HepG2 (cell line): ENCODE data around the gene MAT2A. TPM values are rescaled to one million over a fixed set of nuclear protein-coding genes. Genes with fewer than 3 reads are reported as not detected.

Source experiments
- ATAC-seq: fragments of 200-7000 bp; cut with Tn5 transposase; 3 replicates; pipeline ENCODE4 v1.9.1; 2020; ENCODE audit warnings: mild to moderate bottlenecking, moderate library complexity
- BruUV-seq: library from RNA; stranded (reverse); fragments of 400-500 nt; replicated peaks from 2 replicates; lab custom pipeline; 2021; lab: Mats Ljungman, UMichigan
- CTCF ChIA-PET: fragments of 300-600 bp; formaldehyde crosslinking; extraction: SDS; loops from one replicate; lab custom pipeline; 2021; ENCODE audit warnings: low total read pairs, inconsistent platforms, low intra/inter-chr PET ratio; lab: Yijun Ruan, JAX
- POLR2A ChIA-PET: fragments of 350-600 bp; sonication (Branson Sonifier 250); formaldehyde crosslinking; loops from one replicate; lab custom pipeline; 2020; ENCODE audit warnings: antibody characterized with exemption, inconsistent platforms; lab: Yijun Ruan, JAX
- DNase-seq: peaks from one replicate; pipeline ENCODE4 v3.0.0-alpha.2; 2015; ENCODE audit warnings: low spot score
- FAIRE-seq: peaks from 3 replicates; lab custom pipeline; 2011; peaks lifted over from hg19 to GRCh38; lab: Jason Lieb, UNC
- H2AFZ ChIP-seq: one replicate; pipeline ENCODE4 v1.6.1; 2011; ENCODE audit warnings: low read length, inconsistent platforms
- H3K27ac ChIP-seq: fragments of 300-600 bp; 3 replicates; pipeline ENCODE4 v1.8.0; 2011; ENCODE audit warnings: mixed run types, mild to moderate bottlenecking, mixed read lengths, low read length, inconsistent platforms; ENCODE audit not compliant: insufficient read depth; ENCODE audit errors: extremely low read length
- H3K27me3 ChIP-seq, 2 experiments: fragments of 200-600 bp in 1 of 2; 2 replicates in 1 of 2; 3 replicates in 1 of 2; pipeline versions ENCODE4 v1.6.0 to v1.8.0; 2011; ENCODE audit warnings: low read length in 2 of 2, mild to moderate bottlenecking in 2 of 2, moderate library complexity in 2 of 2, inconsistent platforms in 1 of 2; ENCODE audit not compliant: insufficient read depth in 2 of 2, control insufficient read depth in 1 of 2
- H3K36me3 ChIP-seq, 2 experiments: fragments of 200-600 bp in 1 of 2; replicated peaks in 1 of 2; 2 replicates in 1 of 2; 3 replicates in 1 of 2; pipeline versions ENCODE4 v1.5.1 to v1.8.0; 2011; ENCODE audit warnings: low read length in 2 of 2, inconsistent platforms in 1 of 2; ENCODE audit not compliant: insufficient read depth in 2 of 2, control insufficient read depth in 1 of 2
- H3K4me1 ChIP-seq: 2 replicates; pipeline ENCODE4 v1.5.1; 2012; ENCODE audit warnings: low read length, inconsistent platforms; ENCODE audit not compliant: insufficient read depth
- H3K4me2 ChIP-seq: 2 replicates; pipeline ENCODE4 v1.6.0; 2011; ENCODE audit warnings: low read depth, low read length, inconsistent platforms
- H3K4me3 ChIP-seq, 3 experiments: fragments of 200-600 bp in 1 of 3; sonication (generic), shearing (Covaris generic) in 1 of 3; replicated peaks in 1 of 3; 2 replicates each; pipeline ENCODE4 v1.5.1; 2011 to 2016; ENCODE audit warnings: low read length in 3 of 3, inconsistent platforms in 2 of 3, low read depth in 2 of 3, mild to moderate bottlenecking in 2 of 3, control low read depth in 1 of 3, mixed read lengths in 1 of 3; ENCODE audit not compliant: insufficient read depth in 1 of 3
- H3K79me2 ChIP-seq: one replicate; pipeline ENCODE4 v1.6.1; 2011; ENCODE audit warnings: low read length, inconsistent platforms; ENCODE audit not compliant: insufficient read depth
- H3K9ac ChIP-seq: 2 replicates; pipeline ENCODE4 v1.6.0; 2011; ENCODE audit warnings: mild to moderate bottlenecking, low read depth, low read length, inconsistent platforms; ENCODE audit not compliant: insufficient read depth
- H3K9me3 ChIP-seq: 2 replicates; pipeline ENCODE4 v1.5.1; 2012; ENCODE audit warnings: mild to moderate bottlenecking, low read length
- H4K20me1 ChIP-seq: 2 replicates; pipeline ENCODE4 v1.6.0; 2011; ENCODE audit warnings: inconsistent platforms, mild to moderate bottlenecking, low read length, moderate library complexity; ENCODE audit not compliant: insufficient read depth
- AHR ChIP-seq: IDR thresholded peaks from 2 replicates; pipeline ENCODE4 v1.6.1; 2018; ENCODE audit warnings: missing genetic modification reagents, missing compliant biosample characterization
- ATRX ChIP-seq: sonication (generic); formaldehyde crosslinking; IDR thresholded peaks from 2 replicates; pipeline ENCODE4 v1.4.0; 2020; ENCODE audit warnings: missing genetic modification reagents, borderline replicate concordance
- CREB1 ChIP-seq, 2 experiments: fragments of 450-650 bp in 1 of 2; IDR thresholded peaks; 2 replicates each; pipeline ENCODE4 v1.6.1; 2016 to 2017; ENCODE audit warnings: control low read depth in 1 of 2, mild to moderate bottlenecking in 1 of 2, missing compliant biosample characterization in 1 of 2, missing genetic modification characterization in 1 of 2
- ETV6 ChIP-seq: sonication (generic); formaldehyde crosslinking; conservative IDR thresholded peaks from 2 replicates; pipeline ENCODE4 v1.4.0; 2020; ENCODE audit warnings: missing genetic modification reagents
- FLYWCH1 ChIP-seq: sonication (generic); formaldehyde crosslinking; IDR thresholded peaks from 2 replicates; pipeline ENCODE4 v1.8.1; 2023; ENCODE audit warnings: mild to moderate bottlenecking, missing genetic modification reagents
- FOXO1 ChIP-seq: sonication (generic); formaldehyde crosslinking; IDR thresholded peaks from 2 replicates; pipeline ENCODE4 v1.4.0; 2020; ENCODE audit warnings: missing genetic modification reagents
- FOXP1 ChIP-seq, 2 experiments: fragments of 450-650 bp in 1 of 2; IDR thresholded peaks; 2 replicates each; pipeline ENCODE4 v1.6.1; 2017 to 2018; ENCODE audit warnings: antibody characterized with exemption in 1 of 2
- HBP1 ChIP-seq: IDR thresholded peaks from 2 replicates; pipeline ENCODE4 v1.6.1; 2016; ENCODE audit warnings: low read depth, control low read depth
- IRF1 ChIP-seq: sonication (generic); formaldehyde crosslinking; IDR thresholded peaks from 2 replicates; pipeline ENCODE4 v1.4.0; 2020; ENCODE audit warnings: low read depth, mild to moderate bottlenecking, missing genetic modification reagents
- KDM3A ChIP-seq: IDR thresholded peaks from 2 replicates; pipeline ENCODE4 v1.6.1; 2018; ENCODE audit warnings: low read depth, missing compliant biosample characterization
- MAFG ChIP-seq: sonication (generic); formaldehyde crosslinking; IDR thresholded peaks from 2 replicates; pipeline ENCODE4 v1.5.1; 2020; ENCODE audit warnings: mild to moderate bottlenecking, missing genetic modification reagents
- PCBP1 ChIP-seq: fragments of 200-400 bp; formaldehyde crosslinking; IDR thresholded peaks from 2 replicates; pipeline ENCODE4 v1.6.1; 2017; ENCODE audit warnings: mild to moderate bottlenecking, low read depth, low read length, borderline replicate concordance
- PITX1 ChIP-seq: sonication (generic); formaldehyde crosslinking; IDR thresholded peaks from 2 replicates; pipeline ENCODE4 v1.5.1; 2020; ENCODE audit warnings: mild to moderate bottlenecking, missing genetic modification reagents
- THAP7 ChIP-seq: sonication (generic); formaldehyde crosslinking; IDR thresholded peaks from 2 replicates; pipeline ENCODE4 v1.8.1; 2023; ENCODE audit warnings: mild to moderate bottlenecking, missing genetic modification reagents
- ZBTB42 ChIP-seq: sonication (generic); formaldehyde crosslinking; IDR thresholded peaks from 2 replicates; pipeline ENCODE4 v1.5.0; 2020; ENCODE audit warnings: mild to moderate bottlenecking, missing genetic modification reagents
- ZFP36L2 ChIP-seq: sonication (generic); formaldehyde crosslinking; IDR thresholded peaks from 2 replicates; pipeline ENCODE4 v1.4.0; 2020; ENCODE audit warnings: missing genetic modification reagents
- ZNF317 ChIP-seq: sonication (generic); formaldehyde crosslinking; IDR thresholded peaks from 2 replicates; pipeline ENCODE4 v1.5.0; 2020; ENCODE audit warnings: mild to moderate bottlenecking, missing genetic modification reagents
- ZNF704 ChIP-seq: sonication (generic); formaldehyde crosslinking; IDR thresholded peaks from 2 replicates; pipeline ENCODE4 v1.8.1; 2023; ENCODE audit warnings: mild to moderate bottlenecking, inconsistent platforms, moderate library complexity, missing genetic modification reagents, borderline replicate concordance
- ZNF749 ChIP-seq: sonication (generic); formaldehyde crosslinking; IDR thresholded peaks from 2 replicates; pipeline ENCODE4 v1.8.0; 2022; ENCODE audit warnings: mild to moderate bottlenecking, missing genetic modification reagents, moderate library complexity, borderline replicate concordance
- ZNF839 ChIP-seq: sonication (generic); formaldehyde crosslinking; IDR thresholded peaks from 2 replicates; pipeline ENCODE4 v1.4.0; 2020; ENCODE audit warnings: missing genetic modification reagents, mild to moderate bottlenecking, borderline replicate concordance
- ZNF879 ChIP-seq: sonication (generic); formaldehyde crosslinking; IDR thresholded peaks from 2 replicates; pipeline ENCODE4 v1.8.1; 2023; ENCODE audit warnings: missing genetic modification reagents
- WGBS: methylation state at CpG from one replicate; pipeline ENCODE4 v1.1.6; 2017; ENCODE audit warnings: low lambda C conversion rate; 5-methylcytosine and 5-hydroxymethylcytosine counted together
- in situ Hi-C: cut with HindIII; loops from 2 replicates; pipeline ENCODE4 v1.10.0; 2017; ENCODE audit warnings: low pct_unique_long_range_greater_than_20kb; ENCODE audit not compliant: extremely low pct_ligation_motif_present
- intact Hi-C: fragments of 100-400 bp; cut with micrococcal nuclease; formaldehyde crosslinking; loops from one replicate; pipeline ENCODE4 v1.10.0; 2022; ENCODE audit not compliant: unreplicated experiment
- polyA plus RNA-seq, 8 experiments: library from polyadenylated mRNA; depleted of rRNA in 3 of 8; stranded (reverse) in 7 of 8; unstranded in 1 of 8; fragments of >200 nt; fragmentation: Illumina TruSeq in 4 of 8; extraction: Trizol in 4 of 8; gene quantifications; 2 replicates each; pipeline versions ENCODE4 v1.2.1 to v1.2.3, GENCODE V29; 2011 to 2016; ENCODE audit warnings: low read depth in 4 of 8, missing spikeins in 1 of 8, mixed read lengths in 1 of 8; ENCODE audit not compliant: insufficient read depth in 1 of 8
- total RNA-seq, 5 experiments: library from RNA; depleted of rRNA; stranded (reverse); fragments of >200 nt; fragmentation: Illumina TruSeq; extraction: Trizol; gene quantifications; 2 replicates each; pipeline ENCODE4 v1.2.3, GENCODE V29; 2016; ENCODE audit warnings: low read depth in 1 of 5

The MAT2A gene
- total and polyA plus RNA-seq, 2 of the 13 experiments (the other 11 are each of a cell fraction or from before 2014, with no cell fraction given), result 155 to 331 TPM

- peaks cover 55% of the 10 kb centered on the region for H3K4me1 ChIP-seq
- TSS peak; percentile 45 for BruUV-seq
- H4K20me1 ChIP-seq, result peaks cover 6% of the 10 kb centered on the region; the same call in 1 of the 2 replicates
- peaks cover 7 to 30% of the 10 kb centered on the region in 2 experiments for H3K36me3 ChIP-seq
- H3K27ac ChIP-seq, result peak overlapping the region; percentile 91
- FAIRE-seq, result no peak
- in situ Hi-C loops, result no loop called here
- peak overlapping the region; percentile 84 to 98 (median 91) for H3K4me3 ChIP-seq
- no peaks in the 10 kb centered on the region for H3K9me3 ChIP-seq
- ChIA-PET CTCF (no interaction called here), POLR2A (interaction anchor here (0.8 to 20.8 kb wide), 21 partner anchors 11 to 253 kb away, joined by 3 to 645 read pairs (median 7); partner anchors contain the start of genes C2orf68, ELMOD3, MAT2A and RETSAT)
- H3K4me2 ChIP-seq, result peak overlapping the region; percentile 96
- WGBS, result 2% methylated on average over 14 of the region's 14 CpGs
- H3K27me3 ChIP-seq, result peaks cover 0 to 4% of the 10 kb centered on the region in 2 experiments; a peak in 1 of 5 replicates
- DNase-seq, result no peak
- ATAC-seq, result peak; percentile 40
- intact Hi-C loops, result loop anchor here (1.0 to 2.0 kb wide), 2 partner anchors 16 to 41 kb away; partner anchors contain the start of genes TMEM150A and VAMP8
- no peak overlapping the region for H2AFZ ChIP-seq
- peak overlapping the region; percentile 92 for H3K9ac ChIP-seq
- peaks cover 41% of the 10 kb centered on the region for H3K79me2 ChIP-seq
- TF ChIP-seq ZNF839 (CRISPR knock-in tag) (no peak), ATRX (0 out of 2 replicates have a peak, but pooled peaks have one; percentile 61), ZNF879 (peak; percentile 65; the same call in 1 of the 2 replicates), ZBTB42 (0 out of 2 replicates have a peak, but pooled peaks have one; percentile 4), THAP7 (CRISPR knock-in tag) (0 out of 2 replicates have a peak, but pooled peaks have one; percentile 35), PITX1 (CRISPR knock-in tag) (no peak), ZNF317 (no peak), KDM3A (no peak), MAFG (no peak), CREB1 (IDR thresholded peaks at IDR 0.05) (no peak), CREB1 (CRISPR knock-in tag; IDR thresholded peaks at IDR 0.05) (no peak), HBP1 (0 out of 2 replicates have a peak, but pooled peaks have one; percentile 78), ZNF749 (CRISPR knock-in tag) (no peak), FLYWCH1 (CRISPR knock-in tag) (no peak), ZFP36L2 (no peak), FOXO1 (CRISPR knock-in tag) (no peak), FOXP1 (IDR thresholded peaks at IDR 0.05) (no peak), FOXP1 (CRISPR knock-in tag; IDR thresholded peaks at IDR 0.05) (no peak), IRF1 (CRISPR knock-in tag) (no peak), ETV6 (0 out of 2 replicates have a peak, but pooled peaks have one; percentile 14), PCBP1 (no peak), ZNF704 (CRISPR knock-in tag) (no peak), AHR (CRISPR knock-in tag) (0 out of 2 replicates have a peak, but pooled peaks have one; percentile 56)
Measured at GRCh38 chr2:85560812-85561279, 21.9 kb downstream of the MAT2A start.
